ENCODE results near the gene NARF. TPM values are rescaled to one million over a fixed set of nuclear protein-coding genes. Genes with fewer than 3 reads are reported as not detected.
"Not testable (repeated sequence)": the region's sequence is repeated elsewhere in the genome, so short reads cannot be mapped to it uniquely, and the experiment has no call there.

NARF gene
- total and polyA plus RNA-seq, 4 experiments from 2014 or later, result 80.8 to 146 (median 88.5) TPM

- H3K4me3 ChIP-seq (ENCODE audit: low read length in 2 of 2); H3K27me3 ChIP-seq (ENCODE audit: insufficient read depth, low read length); H3K4me3 Mint-ChIP-seq; H3K36me3 ChIP-seq (ENCODE audit: insufficient read depth, low read length); H3K27me3 Mint-ChIP-seq; H3K9me3 Mint-ChIP-seq; DNase-seq; H3K27ac ChIP-seq (ENCODE audit: low read depth, low read length); CTCF ChIA-PET (ENCODE audit: partially characterized antibody); H3K9me3 ChIP-seq (ENCODE audit: control insufficient read depth in 1 of 2, low read length in 2 of 2): not testable (repeated sequence)
- POLR2A ChIA-PET (ENCODE audit: partially characterized antibody), result interaction anchor here (1.5 kb wide), 1 partner anchor 66 kb away, joined by 6 read pairs; the partner anchor contains the start of gene FOXK2
- intact Hi-C loops (cut with micrococcal nuclease), result loop anchor here (5.0 kb wide), 1 partner anchor 299 kb away; the partner anchor contains the start of gene TBCD
- peaks cover 27 to 47% (median 37%) of the 10 kb centered on the region in 4 donors for H3K4me1 Mint-ChIP-seq
- H3K4me1 ChIP-seq (ENCODE audit: insufficient read depth, low read length), result peaks cover 40% of the 10 kb centered on the region
- H3K27ac Mint-ChIP-seq, result peak overlapping the region in 1 of 7 donors; percentile 8
- H3K36me3 Mint-ChIP-seq, result peaks cover 0 to 17% of the 10 kb centered on the region in 2 donors
These were observed 5.4 kb upstream of the NARF start for GRCh38 chr17:82453151-82453550.

GRCh38 chr17:82453706-82454105 lies 4.8 kb upstream of the NARF start:
- H3K36me3 ChIP-seq (ENCODE audit: insufficient read depth, low read length); H3K27me3 ChIP-seq (ENCODE audit: insufficient read depth, low read length); CTCF ChIA-PET (ENCODE audit: partially characterized antibody); H3K4me3 ChIP-seq (ENCODE audit: low read length in 2 of 2); H3K27me3 Mint-ChIP-seq; DNase-seq; H3K27ac ChIP-seq (ENCODE audit: low read depth, low read length); H3K9me3 ChIP-seq (ENCODE audit: control insufficient read depth in 1 of 2, low read length in 2 of 2); H3K9me3 Mint-ChIP-seq; H3K27ac Mint-ChIP-seq; H3K4me3 Mint-ChIP-seq; POLR2A ChIA-PET (ENCODE audit: partially characterized antibody): not testable (repeated sequence)
- peaks cover 37% of the 10 kb centered on the region for H3K4me1 ChIP-seq (ENCODE audit: insufficient read depth, low read length)
- Mint-ChIP-seq H3K36me3 (peaks cover 0 to 17% of the 10 kb centered on the region in 2 donors), H3K4me1 (peaks cover 27 to 46% (median 37%) of the 10 kb centered on the region in 4 donors)
- intact Hi-C loops (cut with micrococcal nuclease), result loop anchor here (5.0 kb wide), 1 partner anchor 299 kb away; the partner anchor contains the start of gene TBCD

- peaks cover 10 to 19% of the 10 kb centered on the region in 2 donors for H3K36me3 Mint-ChIP-seq
- Histone ChIP-seq H3K36me3 (ENCODE audit: insufficient read depth, low read length) (peaks cover 9% of the 10 kb centered on the region), H3K4me3 (ENCODE audit: low read length in 2 of 2) (peak overlapping the region in 1 of 2 donors; percentile 59), H3K9me3 (ENCODE audit: control insufficient read depth in 1 of 2, low read length in 2 of 2) (no peaks in the 10 kb centered on the region), H3K27ac (ENCODE audit: low read depth, low read length) (peak overlapping the region; percentile 94), H3K4me1 (ENCODE audit: insufficient read depth, low read length) (peaks cover 25% of the 10 kb centered on the region), H3K27me3 (ENCODE audit: insufficient read depth, low read length) (no peaks in the 10 kb centered on the region)
- no peaks in the 10 kb centered on the region for H3K27me3 Mint-ChIP-seq
- intact Hi-C loops (cut with micrococcal nuclease), result no loop called here
- H3K9me3 Mint-ChIP-seq, result no peaks in the 10 kb centered on the region
- ChIA-PET POLR2A (ENCODE audit: partially characterized antibody) (interaction anchor here (1.1 to 2.5 kb wide), 12 partner anchors 8 to 164 kb away, joined by 3 to 50 read pairs (median 6); partner anchors contain the start of genes FOXK2 and OGFOD3), CTCF (ENCODE audit: partially characterized antibody) (interaction anchor here (0.8 kb wide), 2 partner anchors 38 to 40 kb away, joined by 3 to 4 read pairs; no protein-coding TSS in a partner anchor)
- peak overlapping the region; percentile 94 to 100 (median 97) for H3K27ac Mint-ChIP-seq
- peak overlapping the region; percentile 81 to 96 (median 87) for H3K4me3 Mint-ChIP-seq
- DNase-seq, result no peak
- H3K4me1 Mint-ChIP-seq, result peaks cover 17 to 35% (median 26%) of the 10 kb centered on the region in 4 donors
These were observed 1.2 kb upstream of the NARF start for GRCh38 chr17:82457073-82457928.

GRCh38 chr17:82457929-82458178 lies 687 bp upstream of the NARF start:
- CTCF ChIA-PET (ENCODE audit: partially characterized antibody), result no interaction called here

GRCh38 chr17:82458885-82459424 lies 414 bp downstream of the NARF start:
- Mint-ChIP-seq H3K27ac (peak overlapping the region; percentile 64 to 95 (median 91)), H3K36me3 (peaks cover 16 to 35% of the 10 kb centered on the region in 2 donors), H3K27me3 (no peaks in the 10 kb centered on the region), H3K4me1 (peaks cover 19 to 36% (median 26%) of the 10 kb centered on the region in 4 donors), H3K4me3 (peak overlapping the region; percentile 84 to 96 (median 92)), H3K9me3 (peaks cover 0 to 2% (median 0%) of the 10 kb centered on the region in 8 donors)
- Histone ChIP-seq H3K36me3 (ENCODE audit: insufficient read depth, low read length) (peaks cover 26% of the 10 kb centered on the region), H3K27ac (ENCODE audit: low read depth, low read length) (peak overlapping the region; percentile 94), H3K9me3 (ENCODE audit: control insufficient read depth in 1 of 2, low read length in 2 of 2) (no peaks in the 10 kb centered on the region), H3K4me3 (ENCODE audit: low read length in 2 of 2) (peak overlapping the region; percentile 29 to 59), H3K27me3 (ENCODE audit: insufficient read depth, low read length) (no peaks in the 10 kb centered on the region), H3K4me1 (ENCODE audit: insufficient read depth, low read length) (peaks cover 31% of the 10 kb centered on the region)
- POLR2A ChIA-PET (ENCODE audit: partially characterized antibody), result interaction anchor here (0.8 to 2.5 kb wide), 11 partner anchors 10 to 161 kb away, joined by 3 to 50 read pairs (median 6); partner anchors contain the start of genes FOXK2 and OGFOD3
- CTCF ChIA-PET (ENCODE audit: partially characterized antibody), result no interaction called here
- intact Hi-C loops (cut with micrococcal nuclease), result loop anchor here (1.0 kb wide), 4 partner anchors 9 to 60 kb away; partner anchors contain the start of genes CYBC1, FOXK2, HEXD and OGFOD3
- peak in 4 of 5 donors; percentile 9 to 51 (median 40) for DNase-seq

More at GRCh38 chr17:82457929-82458178, 687 bp upstream of the NARF start:
- Histone ChIP-seq H3K4me1 (ENCODE audit: insufficient read depth, low read length) (peaks cover 31% of the 10 kb centered on the region), H3K9me3 (ENCODE audit: control insufficient read depth in 1 of 2, low read length in 2 of 2) (no peaks in the 10 kb centered on the region), H3K27me3 (ENCODE audit: insufficient read depth, low read length) (no peaks in the 10 kb centered on the region), H3K27ac (ENCODE audit: low read depth, low read length) (peak overlapping the region; percentile 94), H3K4me3 (ENCODE audit: low read length in 2 of 2) (peak overlapping the region in 1 of 2 donors; percentile 59), H3K36me3 (ENCODE audit: insufficient read depth, low read length) (peaks cover 15% of the 10 kb centered on the region)
- POLR2A ChIA-PET (ENCODE audit: partially characterized antibody), result interaction anchor here (0.8 to 2.5 kb wide), 13 partner anchors 9 to 165 kb away, joined by 3 to 50 read pairs (median 6); partner anchors contain the start of genes FOXK2 and OGFOD3
- Mint-ChIP-seq H3K4me1 (peaks cover 19 to 36% (median 26%) of the 10 kb centered on the region in 4 donors), H3K4me3 (peak overlapping the region; percentile 81 to 96 (median 87)), H3K9me3 (no peaks in the 10 kb centered on the region), H3K36me3 (peaks cover 14 to 24% of the 10 kb centered on the region in 2 donors), H3K27me3 (no peaks in the 10 kb centered on the region), H3K27ac (peak overlapping the region; percentile 94 to 100 (median 97))
- DNase-seq, result no peak
- intact Hi-C loops (cut with micrococcal nuclease), result loop anchor here (1.0 kb wide), 4 partner anchors 8 to 61 kb away; partner anchors contain the start of genes CYBC1, FOXK2, HEXD and OGFOD3

- H3K27me3 Mint-ChIP-seq; CTCF ChIA-PET (ENCODE audit: partially characterized antibody); H3K9me3 Mint-ChIP-seq; intact Hi-C loops (cut with micrococcal nuclease); DNase-seq; H3K27ac ChIP-seq (ENCODE audit: low read depth, low read length); H3K9me3 ChIP-seq (ENCODE audit: control insufficient read depth in 1 of 2, low read length in 2 of 2); H3K27me3 ChIP-seq (ENCODE audit: insufficient read depth, low read length); H3K4me3 ChIP-seq (ENCODE audit: low read length in 2 of 2): not testable (repeated sequence)
- Mint-ChIP-seq H3K4me3 (peak overlapping the region in 4 of 8 donors; percentile 29 to 93 (median 66)), H3K4me1 (peaks cover 20 to 36% (median 26%) of the 10 kb centered on the region in 4 donors), H3K36me3 (peaks cover 25 to 44% of the 10 kb centered on the region in 2 donors), H3K27ac (peak overlapping the region in 1 of 7 donors; percentile 95)
- POLR2A ChIA-PET (ENCODE audit: partially characterized antibody), result interaction anchor here (0.7 to 1.2 kb wide), 2 partner anchors 10 to 33 kb away, joined by 3 read pairs; no protein-coding TSS in a partner anchor
- peaks cover 31% of the 10 kb centered on the region for H3K4me1 ChIP-seq (ENCODE audit: insufficient read depth, low read length)
- peaks cover 35% of the 10 kb centered on the region for H3K36me3 ChIP-seq (ENCODE audit: insufficient read depth, low read length)
These were observed 1.4 kb downstream of the NARF start for GRCh38 chr17:82459936-82460335.

Measured in CD4-positive, alpha-beta memory T cell (primary cell).